ENCODE data around the gene PLCH2.
"Not testable (repeated sequence)": the region's sequence is repeated elsewhere in the genome, so short reads cannot be mapped to it uniquely, and the experiment has no call there.

Gene PLCH2

DNA sequence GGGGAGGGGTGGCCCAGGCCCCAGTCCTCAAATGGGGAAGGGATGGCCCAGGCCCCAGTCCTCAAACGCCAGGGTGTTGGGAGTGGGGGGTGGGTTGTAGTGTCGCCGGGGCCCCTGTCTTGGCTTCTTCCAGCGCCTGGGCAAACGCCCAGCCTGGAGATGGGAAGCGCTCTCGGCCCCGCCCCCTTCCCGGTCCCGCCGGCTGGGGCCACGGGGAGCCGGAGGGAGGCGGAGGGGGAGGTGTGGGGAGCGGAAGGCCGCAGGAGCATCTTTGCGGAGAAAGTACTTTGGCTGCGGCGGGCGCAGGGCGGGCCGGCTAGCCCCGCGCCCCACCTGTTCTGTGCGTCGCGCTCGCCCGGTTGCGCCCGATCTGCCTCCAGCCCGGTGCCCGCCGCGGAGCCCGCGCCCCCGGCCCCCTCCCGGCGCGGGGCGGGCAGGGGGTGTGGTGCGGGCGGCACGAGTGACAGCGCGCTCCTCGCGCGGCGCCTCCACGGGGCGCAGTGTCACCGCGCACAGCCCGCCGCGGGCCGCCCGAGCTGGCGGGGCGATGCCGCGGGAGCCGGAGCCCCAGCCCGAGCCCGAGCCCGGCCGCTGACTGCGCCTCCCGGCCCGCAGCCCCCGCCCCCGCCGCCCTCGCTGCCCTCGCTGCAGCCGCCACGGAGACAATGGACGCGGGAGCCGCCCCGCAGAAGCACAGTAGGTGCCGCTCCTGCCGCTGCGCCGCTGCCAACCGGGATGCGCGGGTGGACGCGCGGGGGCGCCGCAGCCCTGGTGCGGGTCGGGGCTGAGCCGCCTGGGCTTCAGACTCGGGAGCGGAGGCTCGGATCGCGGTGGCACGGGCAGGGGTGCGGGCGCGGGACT is 32.6 kb upstream of the PLCH2 start:
- no peak for DNase-seq

DNA sequence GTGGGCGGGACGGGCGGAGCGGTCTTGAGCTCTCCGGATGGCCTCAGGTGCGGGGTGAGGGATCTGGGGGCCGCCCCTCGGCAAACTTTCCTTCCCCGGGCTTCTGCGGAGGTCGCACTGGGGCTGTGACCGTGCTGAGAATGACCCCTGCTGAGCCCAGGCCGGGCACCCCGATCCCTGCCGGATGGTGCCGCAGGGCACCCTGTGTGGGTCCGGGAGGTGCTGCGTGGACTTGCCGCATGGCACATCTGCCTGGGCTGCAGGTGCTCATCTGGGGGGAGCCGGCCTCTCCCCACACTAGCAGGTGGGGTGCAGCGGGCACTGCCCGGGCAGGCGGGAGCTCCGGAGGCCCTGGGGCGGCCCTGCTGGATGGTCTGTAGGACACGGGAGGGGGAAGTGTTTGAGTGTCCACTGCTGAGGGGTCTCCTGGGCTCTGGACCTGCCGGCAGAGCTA is 31.9 kb upstream of the PLCH2 start:
- no peak for DNase-seq

DNA sequence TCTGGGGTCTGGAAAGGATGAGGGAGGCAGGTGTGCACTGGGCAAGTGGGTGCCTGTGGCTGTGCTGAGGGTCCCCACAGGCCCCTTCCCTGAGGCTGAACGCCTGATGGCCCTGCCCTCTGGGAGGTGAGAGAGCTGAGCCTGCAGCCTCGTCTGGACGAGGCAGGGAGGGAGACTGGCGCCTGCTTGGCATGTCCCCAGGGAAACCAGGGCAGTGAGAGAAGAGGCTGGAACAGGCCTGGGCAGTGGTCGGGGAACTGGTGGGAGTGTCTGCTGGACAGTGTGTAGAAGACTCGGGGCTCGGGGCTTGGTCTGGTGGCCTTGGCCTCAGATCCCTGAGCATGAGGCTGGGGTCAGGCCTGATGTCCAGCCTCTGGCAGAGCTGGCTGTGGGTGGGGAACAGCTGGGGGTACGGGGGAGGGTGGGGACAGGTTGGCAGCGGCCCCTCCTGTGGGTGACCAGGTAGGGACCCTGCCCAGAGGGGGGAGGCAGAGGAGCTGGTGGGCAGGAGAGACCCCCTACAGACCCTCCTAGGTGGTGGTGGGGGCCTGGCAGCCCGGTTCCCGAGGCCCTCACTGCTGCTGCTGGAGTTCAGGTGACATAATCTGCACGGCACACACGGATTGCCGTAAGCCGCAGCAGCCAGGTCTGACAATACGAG is 30.8 kb upstream of the PLCH2 start:
- no peak for DNase-seq

DNA sequence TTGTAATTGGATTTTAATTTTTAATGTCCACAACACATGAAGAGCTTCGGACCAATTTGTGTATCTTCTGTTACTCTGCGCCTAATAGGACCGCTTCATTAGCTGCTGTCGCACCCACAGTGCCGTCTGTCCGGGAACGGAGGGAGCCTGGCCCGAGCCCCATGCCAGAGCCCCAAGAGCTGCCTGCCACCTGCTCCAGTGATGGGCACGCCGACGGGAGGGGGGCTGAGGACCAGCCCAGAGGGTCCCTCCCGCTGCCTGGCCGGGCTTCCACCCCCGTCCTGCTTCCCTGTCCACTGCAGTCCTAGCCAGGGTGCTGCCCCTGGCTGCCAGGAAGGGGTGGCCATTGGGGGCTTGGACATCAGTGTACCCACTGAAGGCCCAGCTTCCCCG is 30.3 kb upstream of the PLCH2 start:
- DNase-seq = no peak

DNA sequence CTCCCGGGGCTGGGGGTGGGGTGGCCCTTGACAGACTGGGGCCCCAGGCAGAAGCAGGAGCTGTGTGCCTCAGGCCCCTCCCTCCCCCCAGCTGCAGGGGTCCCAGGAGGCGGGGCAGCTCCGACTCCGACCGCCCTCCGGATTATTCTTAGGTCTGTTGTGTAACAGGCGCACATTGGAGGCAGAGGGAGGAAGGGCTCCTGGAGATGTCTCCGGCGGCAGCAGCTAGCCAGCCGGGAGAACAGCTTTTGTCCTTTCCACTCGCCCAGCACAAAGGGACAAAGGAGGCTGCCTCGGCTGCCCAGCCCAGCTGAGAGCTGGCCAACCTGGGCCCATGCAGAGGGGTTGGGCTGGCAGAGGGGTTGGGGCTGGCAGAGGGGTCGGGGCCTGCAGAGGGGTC is 29.7 kb upstream of the PLCH2 start:
- no peak for DNase-seq

DNA sequence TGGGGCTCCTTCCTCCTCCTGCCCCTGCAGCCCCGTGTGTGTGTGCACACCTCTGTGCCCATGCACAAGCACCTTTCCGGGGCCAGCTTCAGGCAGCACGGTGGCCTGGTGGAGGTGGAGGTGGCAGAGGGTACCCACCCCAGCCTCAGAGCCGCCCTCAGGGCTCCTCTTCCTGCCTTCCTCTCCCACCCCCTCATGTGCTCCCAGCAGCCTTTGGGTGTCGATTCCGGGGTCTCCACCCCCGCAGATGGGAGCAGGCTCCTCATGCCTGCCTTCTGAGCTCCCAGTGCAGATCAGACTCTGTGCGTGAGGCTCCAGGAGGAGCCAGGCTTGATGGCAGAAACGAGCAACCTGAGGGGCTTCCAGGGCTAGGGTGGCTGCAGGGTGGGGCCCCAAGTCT is 29.2 kb upstream of the PLCH2 start:
- no peak for DNase-seq

DNA sequence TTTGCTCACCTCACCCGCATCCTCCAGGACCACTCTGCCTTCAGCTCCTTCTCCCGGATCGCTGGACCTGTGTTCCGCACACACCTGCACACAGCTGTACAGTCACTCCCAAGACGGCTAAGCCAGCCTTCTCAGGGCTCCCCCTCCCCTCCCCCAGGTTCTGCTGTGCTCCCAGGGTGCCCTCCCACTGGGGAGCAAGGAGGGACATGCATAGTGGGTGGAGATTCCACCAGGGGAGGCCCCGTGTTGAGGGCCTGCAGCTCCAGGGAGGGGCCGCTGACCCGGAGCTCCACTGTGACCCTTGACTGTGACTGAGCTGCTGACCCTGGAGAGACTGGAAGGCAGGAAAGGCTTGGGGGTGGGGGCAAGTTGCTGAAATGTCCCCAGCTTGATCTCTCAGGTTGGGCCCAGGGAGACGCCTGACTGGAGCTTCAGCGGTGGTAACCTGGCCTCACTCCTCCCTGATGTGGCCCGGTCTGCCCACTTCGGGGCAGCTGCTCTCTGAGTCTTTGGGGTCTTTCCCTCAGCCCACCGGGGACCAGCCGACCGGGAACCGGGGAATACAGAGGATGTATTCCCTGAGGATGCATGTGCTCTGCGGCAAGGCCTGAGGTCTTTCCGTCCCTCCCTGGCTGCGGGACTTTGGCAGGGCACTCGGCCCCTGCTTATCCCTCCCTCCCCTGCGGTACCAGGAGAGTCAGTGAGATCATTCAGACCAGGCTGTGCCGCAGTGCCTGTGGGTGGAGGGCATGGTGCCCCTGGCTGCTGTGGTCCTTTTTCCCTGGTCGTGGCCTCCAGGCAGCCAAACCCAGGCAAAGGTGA is 28.6 kb upstream of the PLCH2 start:
- DNase-seq = no peak

DNA sequence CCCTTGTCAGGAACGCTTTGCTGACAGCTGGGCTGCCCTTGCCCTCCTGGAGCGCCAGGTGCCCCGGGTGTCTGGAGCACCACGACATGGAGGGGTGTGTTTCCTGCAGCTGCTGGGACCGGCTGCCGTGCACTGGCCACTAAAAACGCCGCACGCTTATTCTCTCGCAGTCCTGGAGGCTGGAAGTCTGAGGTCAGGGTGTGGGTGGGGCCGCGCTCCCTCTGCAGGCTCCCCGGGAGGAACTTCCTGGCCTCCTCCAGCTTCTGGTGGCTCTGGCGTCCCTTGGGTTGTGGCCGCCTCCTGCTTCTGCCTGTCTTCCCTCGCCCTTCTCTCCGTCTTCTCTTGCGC is 28.0 kb upstream of the PLCH2 start:
- no peak for DNase-seq

DNA sequence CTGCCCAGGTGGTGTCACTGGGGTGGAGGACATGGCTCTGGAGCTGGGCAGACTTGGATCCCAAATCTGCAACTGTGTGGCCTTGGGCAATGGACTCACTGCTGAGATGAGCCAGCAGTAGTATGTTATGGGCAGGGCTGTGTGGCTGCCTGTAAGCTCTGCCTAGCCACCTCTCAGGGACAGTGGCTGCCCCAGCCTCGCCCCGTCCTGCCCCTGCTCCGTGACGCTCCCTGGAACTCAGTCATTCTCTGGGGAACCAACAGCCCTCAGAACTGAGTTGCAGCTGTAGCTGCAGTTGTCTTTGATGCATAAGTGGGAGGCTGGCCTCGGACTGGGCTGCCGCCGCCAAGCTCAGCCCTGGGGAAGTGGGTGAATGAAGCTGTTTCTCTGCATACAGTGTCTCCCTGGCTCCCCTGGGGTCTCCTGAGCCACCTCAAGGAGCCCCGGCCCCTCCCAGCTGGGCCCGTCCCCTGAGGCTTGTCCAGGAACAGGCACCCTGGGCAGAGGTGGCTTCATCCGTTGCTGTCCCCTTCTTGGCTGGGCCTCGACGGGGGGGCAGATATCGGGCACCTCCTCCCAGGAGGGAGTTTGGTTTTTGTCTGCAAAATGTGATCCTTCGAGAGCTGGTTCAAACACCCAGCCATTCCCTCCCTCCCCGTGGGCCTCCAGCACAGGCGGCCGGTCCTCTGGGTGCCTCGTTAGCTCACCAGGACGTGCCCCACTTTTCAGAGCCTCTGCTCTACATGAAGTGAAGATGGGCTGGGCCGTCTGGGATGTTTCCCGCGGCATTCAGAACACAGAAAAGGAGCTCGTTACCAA is 26.2 kb upstream of the PLCH2 start:
- no peak for DNase-seq

DNA sequence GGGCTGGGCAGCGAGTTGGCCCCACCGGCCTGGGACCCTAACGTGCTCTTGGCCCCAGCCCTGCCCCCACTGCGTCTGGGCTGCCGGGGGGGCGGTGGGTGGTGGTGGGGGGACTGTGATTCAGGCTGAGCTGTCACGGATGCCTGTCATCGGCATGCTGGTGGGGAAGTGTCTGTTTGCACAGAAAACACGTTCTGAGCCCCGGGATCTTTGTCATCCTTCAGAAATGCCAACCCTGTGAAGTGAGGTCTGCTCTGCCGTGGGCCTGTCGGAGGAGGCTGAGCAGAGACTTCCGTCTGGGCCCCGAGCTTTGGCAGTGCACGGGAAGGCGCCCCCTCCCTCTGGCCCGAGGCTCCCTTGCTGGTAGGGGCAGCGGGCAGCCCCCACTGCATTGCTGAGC is 24.3 kb upstream of the PLCH2 start:
- DNase-seq = no peak

DNA sequence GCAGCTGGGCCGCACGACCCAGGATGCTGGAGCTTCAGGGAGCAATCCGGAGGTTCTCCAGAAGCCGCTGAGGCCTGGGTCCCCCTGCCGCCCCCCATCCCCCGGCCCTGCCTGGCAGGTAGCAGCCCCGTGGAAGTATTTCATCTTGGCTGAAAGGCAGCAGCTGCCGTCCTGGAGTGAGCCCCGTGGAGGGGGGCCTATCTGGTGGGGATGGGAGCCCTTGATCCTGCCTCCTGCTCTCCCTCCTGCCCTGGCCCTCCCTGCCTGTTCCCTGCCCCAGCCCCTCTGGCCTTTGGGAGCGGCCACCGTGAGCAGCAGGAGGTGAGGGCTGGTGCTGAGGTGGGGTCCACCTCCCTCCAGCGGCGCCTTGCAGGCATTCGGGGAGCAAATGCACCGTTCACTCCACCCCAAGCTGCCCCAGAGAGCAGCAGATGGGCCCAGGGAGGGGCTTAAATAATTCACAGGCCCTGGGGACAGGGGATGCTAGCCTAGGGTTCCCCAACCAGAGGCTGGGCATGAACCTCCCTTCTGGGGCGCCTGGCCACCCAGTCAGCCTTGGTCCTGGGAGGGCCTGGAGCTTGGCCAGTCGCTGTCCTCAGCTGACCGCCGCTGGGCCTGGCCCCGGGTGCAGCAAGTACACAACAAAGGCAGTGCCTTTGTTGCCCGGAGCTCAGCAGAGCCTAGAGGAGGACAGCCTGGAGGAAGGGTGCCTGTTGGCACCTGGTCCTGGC is 23.7 kb upstream of the PLCH2 start:
- no peak for DNase-seq

DNA sequence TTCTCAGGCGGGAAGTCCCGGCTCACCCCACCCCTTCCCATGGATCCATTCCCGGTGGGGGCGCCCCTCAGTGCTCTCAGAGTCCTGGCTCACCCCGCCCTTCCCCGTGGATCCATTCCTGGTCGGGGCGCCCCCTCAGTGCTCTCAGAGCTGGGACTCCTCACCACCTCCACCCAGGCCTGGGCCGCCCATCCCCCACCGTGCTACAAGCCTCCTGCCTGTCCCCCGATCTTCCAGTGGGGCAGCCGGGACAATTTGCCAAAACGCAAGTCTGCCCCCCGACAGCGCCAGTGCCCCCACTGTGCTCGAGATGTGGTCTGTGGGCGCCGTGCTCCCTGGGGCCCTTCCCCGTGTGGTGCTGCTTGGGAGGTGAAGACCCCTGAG is 23.2 kb upstream of the PLCH2 start:
- DNase-seq = no peak

DNA sequence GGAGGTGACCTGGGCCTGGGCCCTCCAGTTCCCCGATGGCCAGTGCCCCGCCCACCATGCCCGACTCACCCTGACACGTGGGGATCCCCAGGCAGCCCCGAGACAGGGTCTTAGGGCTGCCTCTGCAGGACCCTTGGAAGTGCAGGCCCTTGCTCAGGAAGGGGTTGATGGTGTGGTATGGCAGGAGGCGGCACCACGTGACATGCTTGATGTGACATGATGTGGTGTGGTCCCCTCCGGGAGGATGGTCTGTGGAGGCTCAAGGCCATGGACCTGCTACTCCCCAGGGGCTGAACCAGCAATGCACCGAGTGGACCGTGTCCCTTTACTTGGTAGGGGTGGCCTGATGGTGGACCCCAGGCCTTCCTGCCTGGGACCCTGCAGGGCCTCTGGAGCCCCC is 21.9 kb upstream of the PLCH2 start:
- no peak for DNase-seq

DNA sequence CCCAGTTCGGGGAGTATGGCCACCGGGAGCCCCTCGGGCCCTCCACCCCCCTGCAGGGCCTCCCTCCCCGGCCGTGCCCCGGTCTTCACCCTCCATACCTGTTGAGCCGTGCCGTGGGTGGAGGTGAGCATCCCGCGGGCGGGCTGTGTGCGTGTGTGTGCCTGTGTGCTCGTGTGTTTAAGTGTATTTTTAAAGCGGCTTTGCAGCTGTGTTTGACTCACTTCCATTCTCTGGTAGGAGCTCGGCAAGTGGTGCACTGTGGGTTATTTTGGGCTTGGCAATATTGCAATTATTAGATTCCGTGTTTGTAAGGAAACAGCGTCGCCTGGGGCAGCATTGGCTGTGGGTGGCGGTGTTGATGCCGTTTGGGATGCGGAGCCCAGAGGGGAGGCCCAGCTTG is 20.3 kb upstream of the PLCH2 start:
- DNase-seq = no peak

DNA sequence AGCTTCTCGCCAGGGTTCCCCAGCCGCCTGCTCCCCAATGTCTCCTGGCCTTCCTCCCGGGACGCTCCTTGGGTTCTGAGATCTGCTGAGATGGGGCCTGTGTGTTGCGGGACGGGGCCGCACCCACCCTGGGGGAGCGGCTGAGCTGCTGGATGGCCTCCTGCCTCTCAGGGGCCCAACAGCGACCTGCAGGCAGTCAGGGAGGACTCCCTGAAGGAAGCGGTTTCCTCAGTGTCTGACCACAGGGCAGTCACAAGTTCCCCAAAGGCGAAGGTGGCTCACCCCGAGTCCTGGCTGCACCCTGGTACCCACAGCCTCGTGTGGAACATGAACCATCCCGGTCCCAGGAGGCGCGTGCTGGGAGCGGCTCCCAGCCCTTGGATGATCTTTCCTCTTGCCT is 18.6 kb upstream of the PLCH2 start:
- DNase-seq = no peak

DNA sequence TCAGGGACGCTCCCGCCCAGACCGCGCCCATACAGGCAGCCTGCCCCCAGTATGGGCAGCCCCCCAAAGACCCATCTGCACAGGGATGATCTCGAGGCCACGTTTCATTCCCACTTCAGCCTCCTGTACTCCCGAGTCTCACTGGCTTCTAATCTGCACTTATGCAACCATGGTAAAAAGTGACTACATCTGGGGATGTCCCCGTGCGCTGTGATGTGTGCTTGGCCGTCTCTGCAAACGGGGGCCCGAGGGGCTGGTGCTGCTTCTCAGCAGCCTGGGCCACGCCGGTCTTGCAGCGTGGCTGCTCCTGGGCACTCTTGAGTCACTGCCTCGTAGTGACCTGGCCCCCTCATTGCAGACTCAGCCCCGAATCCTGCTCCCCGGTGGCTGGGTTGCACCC is 17.4 kb upstream of the PLCH2 start:
- no peak for DNase-seq

DNA sequence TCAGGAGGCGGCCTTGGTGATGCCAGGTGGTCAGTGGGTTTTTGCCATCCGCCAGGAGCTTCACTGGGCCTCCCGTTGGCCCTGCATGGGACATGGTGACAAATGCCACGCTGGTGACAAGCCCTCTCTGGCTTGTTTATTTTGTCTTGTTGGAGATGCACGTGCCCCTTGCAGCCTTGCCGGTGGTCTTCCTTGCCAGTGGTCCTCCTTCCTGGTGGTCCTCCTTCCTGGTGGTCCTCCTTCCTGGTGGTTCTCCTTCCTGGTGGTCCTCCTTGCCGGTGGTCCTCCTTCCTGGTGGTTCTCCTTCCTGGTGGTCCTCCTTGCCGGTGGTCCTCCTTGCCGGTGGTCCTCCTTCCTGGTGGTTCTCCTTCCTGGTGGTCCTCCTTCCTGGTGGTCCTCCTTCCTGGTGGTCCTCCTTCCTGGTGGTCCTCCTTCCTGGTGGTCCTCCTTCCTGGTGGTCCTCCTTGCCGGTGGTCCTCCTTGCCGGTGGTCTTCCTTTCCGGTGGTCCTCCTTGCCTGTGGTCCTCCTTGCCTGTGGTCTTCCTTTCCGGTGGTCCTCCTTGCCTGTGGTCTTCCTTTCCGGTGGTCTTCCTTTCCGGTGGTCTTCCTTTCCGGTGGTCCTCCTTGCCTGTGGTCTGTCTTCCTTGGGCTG is 16.9 kb upstream of the PLCH2 start:
- not testable (repeated sequence) for DNase-seq

DNA sequence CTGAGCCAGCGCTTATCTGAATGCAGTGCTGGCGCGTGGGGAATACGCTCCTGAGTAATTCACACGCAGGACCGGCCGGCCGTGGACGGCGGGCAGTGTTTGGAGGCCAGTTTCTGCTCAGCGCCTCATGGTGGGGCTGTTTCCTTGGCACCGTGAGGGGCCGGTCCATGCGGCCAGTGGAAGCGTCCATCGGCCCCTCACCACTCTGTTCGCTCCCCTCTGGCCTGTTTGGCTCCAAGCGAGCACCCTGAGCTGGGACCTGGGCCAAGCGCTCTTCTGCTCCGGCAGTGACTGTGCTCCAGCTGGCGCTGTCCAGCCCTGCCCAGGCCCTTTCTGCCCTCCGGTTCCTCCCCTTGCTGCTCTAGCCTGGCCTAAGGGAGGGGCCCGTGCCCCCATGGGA is 16.3 kb upstream of the PLCH2 start:
- no peak for DNase-seq

DNA sequence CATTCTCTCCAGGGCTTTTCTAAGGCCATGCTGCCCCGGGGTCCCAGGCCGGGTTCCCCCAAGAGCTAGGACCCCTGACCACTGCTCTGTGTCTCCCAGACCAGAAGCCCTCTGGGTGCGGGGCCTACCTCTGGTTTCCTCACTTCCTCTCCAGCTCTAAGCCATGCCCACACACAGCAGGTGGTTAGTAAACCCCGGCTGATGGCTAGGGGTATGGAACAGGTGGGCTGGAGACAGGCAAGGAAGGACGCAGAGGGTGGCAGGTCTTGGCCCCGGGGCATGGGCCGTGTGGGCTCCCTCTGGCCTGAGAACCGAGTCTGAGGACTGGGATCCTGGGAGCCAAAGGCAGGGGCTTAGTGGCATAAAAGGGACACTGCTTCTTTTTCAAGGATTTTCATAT is 15.9 kb upstream of the PLCH2 start:
- no peak for DNase-seq

DNA sequence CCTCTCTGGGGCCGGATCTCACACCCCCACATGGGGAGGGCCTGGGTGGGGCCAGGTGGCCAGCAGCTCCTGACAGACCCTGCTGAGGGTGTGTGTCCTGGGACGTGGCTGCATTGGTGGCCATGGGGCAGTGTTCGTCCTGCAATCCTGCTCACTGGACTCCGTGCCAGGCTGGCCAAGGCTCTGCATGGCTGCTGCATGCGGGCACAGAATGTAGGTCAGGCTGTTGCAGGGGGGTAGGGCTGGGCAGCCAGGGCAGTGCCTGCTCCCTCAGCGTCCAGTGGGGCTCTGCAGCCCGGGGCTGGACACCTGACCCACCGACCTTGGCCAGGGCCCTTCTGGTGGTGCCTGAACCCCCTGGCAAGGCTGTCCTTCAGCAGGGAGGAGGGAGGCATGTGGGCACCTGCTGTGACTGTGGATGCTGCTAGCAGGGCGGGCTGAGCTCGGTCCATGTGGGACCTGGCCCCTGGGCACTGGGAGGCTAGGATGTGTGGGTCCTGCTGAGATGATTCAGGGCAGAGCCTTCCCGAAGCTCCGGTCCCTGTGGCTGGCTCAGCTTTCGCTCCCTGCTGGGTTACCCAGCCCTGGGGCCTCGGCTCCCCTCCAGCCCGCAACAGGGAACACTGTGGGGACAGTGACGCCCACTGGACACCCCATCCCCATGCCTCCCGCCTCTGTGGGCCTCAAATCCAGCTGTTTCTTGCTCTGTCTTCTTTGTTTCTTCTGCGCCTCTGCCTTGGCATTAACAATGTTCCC is 14.9 kb upstream of the PLCH2 start:
- no peak for DNase-seq

DNA sequence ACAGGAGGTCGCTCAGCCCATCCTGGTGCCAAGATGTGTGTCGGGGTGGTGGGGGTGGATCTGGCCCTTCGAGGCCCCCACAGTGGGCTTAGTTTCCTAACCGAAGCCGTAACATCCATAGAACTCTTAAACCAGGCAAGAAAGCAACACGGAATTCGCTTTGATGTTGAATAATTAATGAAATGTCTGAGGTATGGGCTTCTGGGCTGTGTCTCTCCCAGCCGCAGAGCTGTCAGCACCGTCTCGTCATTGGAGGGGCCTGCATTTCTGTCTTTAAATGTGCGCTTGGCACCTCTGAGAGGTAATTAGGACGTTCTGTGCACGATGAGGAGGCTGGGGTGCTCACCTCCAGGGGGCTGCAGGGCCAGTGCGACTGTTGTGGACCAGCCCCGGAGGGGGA is 13.3 kb upstream of the PLCH2 start:
- no peak for DNase-seq
